Mesangial cell (primary cell): ENCODE results near the gene SLC8A2. TPM values are rescaled to one million over a fixed set of nuclear protein-coding genes. Genes with fewer than 3 reads are reported as not detected.

Source experiments
- total RNA-seq: library from RNA; depleted of rRNA; stranded (reverse); fragments of >200 nt; gene quantifications from 2 replicates; pipeline ENCODE4 v1.2.3, GENCODE V29; 2015

The SLC8A2 gene, protein sequence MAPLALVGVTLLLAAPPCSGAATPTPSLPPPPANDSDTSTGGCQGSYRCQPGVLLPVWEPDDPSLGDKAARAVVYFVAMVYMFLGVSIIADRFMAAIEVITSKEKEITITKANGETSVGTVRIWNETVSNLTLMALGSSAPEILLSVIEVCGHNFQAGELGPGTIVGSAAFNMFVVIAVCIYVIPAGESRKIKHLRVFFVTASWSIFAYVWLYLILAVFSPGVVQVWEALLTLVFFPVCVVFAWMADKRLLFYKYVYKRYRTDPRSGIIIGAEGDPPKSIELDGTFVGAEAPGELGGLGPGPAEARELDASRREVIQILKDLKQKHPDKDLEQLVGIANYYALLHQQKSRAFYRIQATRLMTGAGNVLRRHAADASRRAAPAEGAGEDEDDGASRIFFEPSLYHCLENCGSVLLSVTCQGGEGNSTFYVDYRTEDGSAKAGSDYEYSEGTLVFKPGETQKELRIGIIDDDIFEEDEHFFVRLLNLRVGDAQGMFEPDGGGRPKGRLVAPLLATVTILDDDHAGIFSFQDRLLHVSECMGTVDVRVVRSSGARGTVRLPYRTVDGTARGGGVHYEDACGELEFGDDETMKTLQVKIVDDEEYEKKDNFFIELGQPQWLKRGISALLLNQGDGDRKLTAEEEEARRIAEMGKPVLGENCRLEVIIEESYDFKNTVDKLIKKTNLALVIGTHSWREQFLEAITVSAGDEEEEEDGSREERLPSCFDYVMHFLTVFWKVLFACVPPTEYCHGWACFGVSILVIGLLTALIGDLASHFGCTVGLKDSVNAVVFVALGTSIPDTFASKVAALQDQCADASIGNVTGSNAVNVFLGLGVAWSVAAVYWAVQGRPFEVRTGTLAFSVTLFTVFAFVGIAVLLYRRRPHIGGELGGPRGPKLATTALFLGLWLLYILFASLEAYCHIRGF
- total RNA-seq: not detected in 2 replicates

DNA sequence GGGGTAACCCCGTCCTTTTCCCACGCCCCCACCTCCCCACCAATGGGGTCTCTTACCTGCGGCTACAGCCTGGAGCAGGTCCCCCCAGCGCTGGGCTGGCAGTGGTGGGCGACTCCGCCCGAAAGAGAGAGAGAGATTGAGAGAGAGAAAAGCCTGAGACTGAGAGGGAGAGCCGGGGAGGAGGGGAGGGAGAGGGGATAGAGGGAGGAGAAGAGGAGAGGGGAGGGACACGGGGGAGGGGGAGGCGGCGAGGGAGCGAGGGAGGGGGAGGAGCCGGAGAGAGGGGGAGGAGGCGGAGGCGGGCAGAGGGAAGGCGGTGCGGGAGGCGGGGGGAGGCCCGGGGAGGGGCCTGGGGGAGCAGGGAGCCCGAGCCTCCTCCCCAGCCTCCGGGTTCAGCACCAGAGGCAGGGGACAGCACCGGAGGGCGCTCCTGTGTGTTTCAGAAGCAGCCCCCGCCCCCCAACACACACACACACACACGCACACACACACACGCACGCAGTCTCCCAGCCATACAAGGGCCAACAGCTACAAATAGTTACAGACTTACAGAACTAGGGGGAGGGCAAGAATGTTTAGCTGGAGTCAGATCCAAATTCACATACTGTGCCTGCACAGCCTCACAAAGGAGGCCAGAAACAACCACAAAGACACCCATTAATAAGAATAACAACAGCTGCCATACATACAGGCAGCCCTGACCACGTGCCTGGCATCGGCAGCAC lies at the start of gene SLC8A2:
TSS of gene SLC8A2 (minus strand) at position 161 of the 725 bp plus-strand sequence. CDS start 5,490 bp downstream, outside the sequence.

GRCh38 chr19:47514869-47515588 lies 43.3 kb upstream of the SLC8A2 start, which contains the start of gene NAPA:
TSS of gene NAPA (minus strand) at chr19:47515063. CDS start at chr19:47514940, 123 bp downstream.

GRCh38 chr19:47483800-47484690 lies 12.4 kb upstream of the SLC8A2 start, which contains the start of gene KPTN:
TSS of gene KPTN (minus strand) at chr19:47484219. CDS start at chr19:47484160, 59 bp downstream.

DNA sequence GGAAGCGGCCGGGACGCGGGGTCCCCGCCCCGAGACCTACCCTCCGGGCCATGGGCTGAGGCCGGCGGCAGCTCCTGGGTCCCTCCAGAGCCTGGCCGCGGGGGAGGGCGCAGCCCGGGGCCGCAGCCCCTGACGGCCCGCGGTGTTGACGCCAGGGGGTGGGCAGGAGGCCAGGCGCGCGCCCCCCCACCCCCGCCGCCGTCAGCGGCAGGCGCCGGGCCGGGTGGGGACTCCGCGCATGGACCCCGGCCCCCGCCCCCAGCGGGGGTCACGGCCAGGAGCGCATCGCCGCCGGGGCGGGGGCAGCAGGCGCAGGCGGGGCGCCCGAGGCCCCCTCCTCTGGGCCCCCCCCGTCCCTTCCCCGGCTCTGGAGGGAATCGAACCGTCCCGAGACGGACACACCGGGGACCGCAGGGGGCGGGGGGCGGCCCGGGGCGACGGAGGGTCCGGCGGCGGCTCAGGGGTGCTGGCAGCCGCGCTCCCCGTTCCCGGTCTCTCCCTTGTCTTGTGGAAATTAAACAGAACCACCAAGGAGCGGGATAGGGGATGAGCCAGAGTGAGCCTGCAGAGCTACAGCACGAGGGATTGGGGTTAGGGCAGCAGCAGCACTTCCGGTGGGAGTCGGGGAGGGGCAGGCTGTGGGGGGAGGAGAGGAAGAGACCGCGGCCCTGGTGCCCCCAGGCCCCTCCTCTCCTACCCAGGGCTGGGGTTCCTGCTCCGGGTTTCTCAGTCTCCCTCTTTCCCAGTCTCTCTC lies 52.5 kb downstream of the SLC8A2 start, which contains the start of gene MEIS3:
TSS of gene MEIS3 (minus strand) at position 498 of the 754 bp plus-strand sequence. CDS start at position 52, 446 bp downstream.

Other genes with a start within 250 kb of the SLC8A2 start
- 14.0 and 26.6 TPM in 2 replicates for gene BBC3, start 240.7 kb downstream of the SLC8A2 start, total RNA-seq
- gene CCDC9, start 215.4 kb downstream of the SLC8A2 start, total RNA-seq: 9.0 and 10.9 TPM in 2 replicates
- 5.2 and 12.4 TPM in 2 replicates for gene INAFM1, start 197.0 kb downstream of the SLC8A2 start, total RNA-seq
- gene C5AR1, start 162.0 kb downstream of the SLC8A2 start, total RNA-seq: not detected in 2 replicates
- gene C5AR2, start 139.7 kb downstream of the SLC8A2 start, total RNA-seq: not detected in 2 replicates
- gene DHX34, start 122.6 kb downstream of the SLC8A2 start, total RNA-seq: 16.8 and 18.9 TPM in 2 replicates
- 6.0 and 12.4 TPM in 2 replicates for gene MEIS3, start 52.4 kb downstream of the SLC8A2 start, total RNA-seq
- 6.6 and 7.7 TPM in 2 replicates for gene KPTN, start 12.3 kb upstream of the SLC8A2 start, total RNA-seq
- gene NAPA, start 43.2 kb upstream of the SLC8A2 start, total RNA-seq: 94.7 and 108 TPM in 2 replicates
- gene ZNF541, start 101.3 kb upstream of the SLC8A2 start, total RNA-seq: 0.13 TPM in 1 of 2 replicates, not detected in the other
- gene BICRA, start 137.2 kb upstream of the SLC8A2 start, total RNA-seq: 6.1 and 6.4 TPM in 2 replicates
- 125 and 161 TPM in 2 replicates for gene EHD2, start 241.5 kb upstream of the SLC8A2 start, total RNA-seq